GM18909 (cell line): ENCODE data around the gene MOSPD2.

Source experiments
- ATAC-seq: cut with Tn5 transposase; IDR thresholded peaks from one replicate; pipeline ENCODE4 v1.9.1; 2021; ENCODE audit warnings: mild to moderate bottlenecking; ENCODE audit not compliant: unreplicated experiment, poor library complexity

The MOSPD2 gene

DNA sequence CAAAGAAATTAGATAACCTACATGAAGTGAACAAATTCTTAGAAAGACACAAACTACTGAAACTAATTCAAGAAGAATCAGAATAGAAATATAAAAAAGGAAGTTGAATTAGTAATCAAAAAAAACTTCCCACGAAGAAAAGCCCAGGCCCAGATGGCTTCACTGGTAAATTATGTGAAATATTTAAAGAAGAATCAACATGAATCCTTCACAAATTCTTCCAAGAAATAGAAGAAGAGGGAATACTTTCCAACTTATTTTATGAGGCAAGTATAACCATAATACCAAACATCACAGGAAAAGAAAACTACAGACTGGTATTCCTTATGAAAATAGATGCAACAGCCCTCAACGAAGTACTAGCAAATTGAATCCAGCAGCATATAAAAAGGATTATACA is 30.7 kb downstream of the MOSPD2 start:
- no peak for ATAC-seq

DNA sequence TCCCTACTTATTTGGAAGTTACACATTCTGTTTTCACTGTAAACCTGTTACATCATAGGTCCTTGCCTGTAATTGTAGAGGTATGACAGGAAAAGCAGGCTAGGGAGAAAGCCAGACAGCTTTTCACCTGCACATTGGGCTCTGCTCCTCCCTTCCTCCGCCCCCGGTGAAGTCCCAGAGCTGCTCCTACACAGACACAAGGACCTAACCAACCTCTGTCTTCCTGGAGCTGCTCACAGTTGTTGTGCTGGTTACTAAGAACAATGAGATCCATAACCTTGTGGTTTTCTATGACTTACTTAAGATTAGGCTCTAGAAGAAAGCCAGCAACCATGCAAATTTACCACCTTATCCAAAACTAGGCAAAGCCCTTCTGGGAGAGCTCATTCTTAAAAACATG is 40.0 kb downstream of the MOSPD2 start:
- ATAC-seq, result no peak

DNA sequence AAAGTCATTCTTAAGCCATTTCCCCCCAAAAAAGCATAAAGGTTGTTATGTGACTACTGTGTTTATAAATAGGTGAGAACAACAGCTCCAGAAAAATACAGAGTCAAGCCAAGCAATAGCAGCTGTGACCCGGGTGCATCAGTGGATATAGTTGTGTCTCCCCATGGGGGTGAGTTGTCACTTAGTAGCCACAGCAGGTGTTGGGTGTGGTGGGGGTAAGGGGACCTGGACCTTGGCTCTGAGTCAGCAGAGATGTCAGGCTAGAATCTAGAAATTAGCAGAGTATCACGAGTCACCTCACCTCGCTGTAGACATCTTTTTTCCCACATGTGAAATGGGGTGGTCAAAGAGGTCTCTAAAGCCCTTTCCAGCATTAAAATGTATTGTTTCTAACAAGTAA is 42.4 kb downstream of the MOSPD2 start:
- no peak for ATAC-seq

DNA sequence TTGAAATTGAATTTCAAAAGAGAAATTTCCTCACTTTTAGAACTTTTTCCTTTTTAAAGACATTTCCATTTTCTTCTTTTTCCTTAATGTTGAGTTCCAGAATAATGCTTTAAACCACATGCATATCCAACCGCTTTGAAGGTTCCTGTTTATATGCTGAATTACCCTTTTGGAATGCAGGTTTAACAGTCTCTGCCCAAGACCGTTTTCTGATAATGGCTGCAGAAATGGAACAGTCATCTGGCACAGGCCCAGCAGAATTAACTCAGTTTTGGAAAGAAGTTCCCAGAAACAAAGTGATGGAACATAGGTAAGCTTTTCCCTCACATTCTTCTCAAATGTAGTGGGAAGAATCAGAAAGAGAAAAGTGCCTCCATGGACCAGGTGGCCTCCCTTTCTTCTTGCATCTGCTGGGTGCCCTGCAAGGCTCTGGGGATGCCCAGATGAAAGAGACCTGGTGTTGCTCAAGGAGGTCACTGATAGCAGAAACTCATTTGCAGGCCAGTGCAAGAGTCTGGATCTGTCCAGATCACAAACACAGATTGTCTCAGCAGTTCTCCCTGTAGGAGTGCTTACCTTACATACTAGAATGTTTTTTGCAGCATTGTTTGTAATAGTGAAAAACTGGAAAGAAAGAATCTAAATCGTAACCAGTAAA is 42.9 kb downstream of the MOSPD2 start:
- no peak for ATAC-seq

DNA sequence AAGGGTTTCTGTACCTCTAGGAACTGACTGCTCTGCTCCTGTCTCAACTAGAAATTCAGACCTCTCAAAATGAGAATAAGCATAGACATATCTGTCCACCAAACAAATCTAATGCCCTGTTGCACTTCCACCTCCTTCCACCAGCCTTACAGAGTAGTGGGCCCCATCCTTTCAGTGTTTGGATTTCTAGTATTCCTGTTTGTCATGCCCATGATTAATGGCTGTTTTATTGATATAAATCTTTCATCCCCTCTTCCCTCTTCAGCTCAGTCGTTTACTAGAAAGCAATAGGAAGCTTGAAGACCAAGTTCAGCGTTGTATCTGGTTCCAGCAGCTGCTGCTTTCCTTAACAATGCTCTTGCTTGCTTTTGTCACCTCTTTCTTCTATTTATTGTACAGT is 46.2 kb downstream of the MOSPD2 start:
- ATAC-seq, result no peak

DNA sequence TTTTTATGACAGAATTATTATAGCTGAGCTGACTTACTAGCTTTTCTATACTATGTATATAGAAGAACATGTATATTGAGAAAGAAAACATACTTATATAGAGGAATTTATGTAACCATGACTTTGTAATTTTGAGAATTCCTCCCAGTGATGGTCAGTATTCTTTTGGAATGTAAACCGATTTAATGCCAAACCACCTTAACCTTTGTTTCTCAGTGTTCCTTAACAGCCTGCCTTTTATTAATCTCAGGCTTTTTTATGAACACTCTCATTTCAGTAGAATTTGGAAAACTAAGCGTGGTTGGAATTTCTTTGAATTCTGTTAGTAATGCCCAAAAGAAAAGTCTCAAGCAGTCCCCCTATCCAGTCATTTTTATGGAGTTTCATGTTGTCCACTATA is 47.0 kb downstream of the MOSPD2 start:
- ATAC-seq, result no peak

DNA sequence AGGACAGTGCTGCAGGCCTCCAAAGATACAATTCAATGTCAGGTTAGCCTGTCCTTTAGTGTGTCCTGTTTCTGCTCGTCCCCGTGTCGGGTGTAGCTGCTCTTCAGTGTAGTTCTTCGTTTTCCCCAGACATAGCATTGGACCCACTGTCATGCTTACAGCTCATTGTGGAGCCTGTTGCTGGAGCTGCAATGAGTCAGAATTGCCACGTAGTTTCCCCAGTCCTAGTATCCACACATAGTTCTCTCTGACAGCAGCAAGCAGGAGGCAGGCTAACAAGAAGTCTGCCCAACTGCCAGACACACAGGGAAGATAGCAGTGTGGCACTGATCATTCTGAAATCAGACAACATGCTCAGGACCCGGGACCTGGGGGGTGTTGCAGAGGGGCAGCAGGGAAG is 49.2 kb downstream of the MOSPD2 start:
- no peak for ATAC-seq

DNA sequence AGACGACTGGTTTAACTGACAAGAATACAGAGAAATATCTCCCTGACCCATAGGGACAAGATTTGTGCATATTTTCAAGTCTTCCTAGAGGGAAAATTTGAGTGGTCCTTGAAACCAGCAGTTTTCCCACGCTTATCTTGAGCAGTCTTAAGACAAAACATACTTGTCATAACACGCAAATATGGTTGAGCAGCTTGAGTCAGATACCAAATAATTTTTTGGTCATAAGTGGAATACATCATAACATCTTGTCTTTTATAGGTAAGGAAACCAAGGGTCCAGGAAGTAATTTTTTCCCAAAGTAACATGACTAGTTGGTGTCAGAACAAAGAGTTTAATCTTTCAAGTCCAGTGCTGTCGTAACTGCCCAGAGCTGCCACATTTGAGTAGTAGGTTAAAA is 50.5 kb downstream of the MOSPD2 start:
- no peak for ATAC-seq

DNA sequence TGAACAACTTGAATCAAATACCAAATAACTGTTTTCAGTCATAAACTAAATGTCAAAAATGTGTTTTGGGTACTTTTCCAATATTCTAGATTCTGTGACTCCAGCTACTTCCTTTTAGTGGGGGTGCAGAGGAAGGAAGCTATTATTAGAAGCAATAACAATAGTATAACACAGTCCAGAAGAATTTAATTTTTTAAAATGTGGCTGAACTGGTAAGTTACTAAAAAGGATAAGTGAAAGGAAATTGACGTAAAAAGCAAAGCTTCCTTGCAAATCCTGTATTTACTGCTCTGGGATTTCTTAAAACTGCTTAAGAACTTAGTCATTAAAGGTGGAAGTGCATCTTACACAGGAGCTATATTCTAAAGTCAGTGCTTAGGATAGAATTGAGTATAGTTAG is 53.2 kb downstream of the MOSPD2 start:
- no peak for ATAC-seq

DNA sequence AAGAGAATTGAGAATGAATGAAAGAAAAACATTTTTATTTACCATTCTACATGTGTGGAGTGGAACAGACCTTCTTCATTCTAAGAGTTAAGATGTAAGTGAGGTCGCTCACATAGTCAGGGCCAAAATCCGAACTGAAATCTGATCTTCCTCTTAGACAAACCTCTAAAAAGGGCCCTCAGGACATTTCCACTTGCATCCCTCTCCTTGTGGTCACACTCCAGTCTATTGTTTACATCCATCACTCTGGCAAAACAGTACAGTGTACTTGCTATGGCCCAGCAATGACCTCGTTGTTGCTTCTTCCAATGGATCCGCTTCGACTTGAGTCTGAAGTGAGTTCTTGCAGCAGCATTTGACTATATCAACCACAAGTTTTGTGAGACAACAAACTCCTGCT is 54.2 kb downstream of the MOSPD2 start:
- ATAC-seq, result no peak

DNA sequence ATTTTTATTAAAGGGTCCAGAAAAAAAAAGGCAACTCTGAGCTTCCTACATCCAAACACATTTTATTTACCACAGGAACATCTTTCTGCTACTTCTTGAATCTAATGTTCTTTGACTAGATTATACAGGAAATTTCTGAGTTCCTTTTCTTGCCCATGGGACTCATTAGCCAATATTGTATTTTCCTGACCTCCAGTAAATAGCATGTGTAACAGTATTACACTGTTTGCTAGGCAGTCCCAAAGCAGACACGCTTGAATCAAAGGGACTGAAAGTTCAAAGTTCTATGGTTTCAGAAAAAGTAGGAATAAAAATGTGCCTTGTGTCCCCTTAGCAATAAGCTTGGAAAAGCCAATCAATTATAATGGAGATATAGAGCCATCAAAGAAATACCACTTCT is 57.4 kb downstream of the MOSPD2 start:
- ATAC-seq, result no peak

DNA sequence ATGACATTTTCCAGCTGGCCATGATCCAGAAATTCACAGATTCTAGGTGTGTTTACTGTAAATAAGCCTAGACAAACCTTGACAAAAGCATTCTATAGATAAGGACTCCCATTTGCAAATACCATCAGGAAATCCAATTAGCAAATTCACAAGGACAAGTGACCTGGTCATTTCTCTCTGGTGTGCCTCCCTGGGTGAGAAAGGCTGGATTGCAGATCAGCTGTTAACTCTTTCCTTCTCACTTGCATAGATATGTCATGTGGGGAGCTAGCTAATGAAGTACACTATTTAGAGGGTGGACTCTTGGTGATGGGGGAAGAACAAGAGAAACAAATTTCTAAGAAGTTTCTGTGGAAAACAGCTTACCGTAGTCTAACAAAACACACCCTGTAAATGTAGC is 58.9 kb downstream of the MOSPD2 start:
- ATAC-seq, result no peak

DNA sequence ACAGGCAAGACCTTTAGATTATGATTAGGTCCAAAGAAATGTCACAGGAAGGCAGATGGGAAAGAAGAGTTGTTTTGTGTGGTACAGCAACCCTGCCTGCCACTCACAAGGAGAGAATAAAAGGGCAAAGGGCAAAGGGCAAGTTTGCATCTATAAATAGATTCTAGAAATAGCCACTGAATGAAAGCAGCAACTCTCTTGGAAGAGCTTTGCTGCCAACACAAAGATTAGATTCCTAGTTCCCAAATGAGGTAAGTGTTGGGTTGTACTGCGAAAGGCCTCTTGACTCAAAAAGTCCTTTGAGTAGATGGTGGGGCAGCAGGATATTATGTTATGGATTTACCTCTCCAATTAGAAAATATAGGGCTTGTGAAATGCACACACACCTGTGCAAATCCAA is 61.2 kb downstream of the MOSPD2 start:
- no peak for ATAC-seq

DNA sequence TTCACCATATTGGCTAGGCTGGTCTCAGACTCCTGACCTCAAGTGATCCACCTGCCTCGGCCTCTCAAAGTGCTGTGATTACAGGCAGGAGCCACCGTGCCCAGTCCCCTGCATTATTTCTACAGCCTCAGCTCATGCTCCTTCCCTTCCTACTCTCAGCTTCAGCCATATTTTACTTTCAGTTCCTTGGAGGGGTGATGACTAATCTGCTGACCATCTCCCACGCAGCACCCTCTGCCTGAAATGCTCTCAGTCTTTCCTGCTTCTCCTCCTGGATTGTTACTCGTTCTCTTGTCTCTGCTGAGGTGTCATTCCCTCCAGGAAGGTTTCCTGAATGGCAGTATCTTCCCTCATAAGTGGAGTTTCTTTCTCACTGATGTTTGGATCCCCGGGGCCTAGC is 63.3 kb downstream of the MOSPD2 start:
- no peak for ATAC-seq

DNA sequence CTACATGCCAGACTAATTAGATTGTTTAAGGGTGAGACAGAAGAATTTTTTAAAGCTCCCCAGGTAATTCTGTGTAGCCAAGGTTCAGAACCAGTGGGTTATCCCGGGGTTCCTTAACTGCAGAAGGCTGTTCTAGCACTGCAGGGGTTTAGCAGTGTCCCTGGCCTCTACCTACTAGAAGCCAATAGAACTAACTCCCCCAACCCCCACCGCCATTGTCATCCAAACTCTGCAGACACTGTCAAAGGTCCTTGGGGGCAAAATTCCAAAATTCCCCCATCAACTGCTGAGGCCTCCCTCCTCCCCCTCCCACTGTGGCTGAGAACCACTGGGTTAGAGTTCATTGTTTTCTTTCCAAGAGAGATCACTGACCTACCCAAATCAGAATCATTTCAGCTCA is 66.4 kb downstream of the MOSPD2 start:
- no peak for ATAC-seq

DNA sequence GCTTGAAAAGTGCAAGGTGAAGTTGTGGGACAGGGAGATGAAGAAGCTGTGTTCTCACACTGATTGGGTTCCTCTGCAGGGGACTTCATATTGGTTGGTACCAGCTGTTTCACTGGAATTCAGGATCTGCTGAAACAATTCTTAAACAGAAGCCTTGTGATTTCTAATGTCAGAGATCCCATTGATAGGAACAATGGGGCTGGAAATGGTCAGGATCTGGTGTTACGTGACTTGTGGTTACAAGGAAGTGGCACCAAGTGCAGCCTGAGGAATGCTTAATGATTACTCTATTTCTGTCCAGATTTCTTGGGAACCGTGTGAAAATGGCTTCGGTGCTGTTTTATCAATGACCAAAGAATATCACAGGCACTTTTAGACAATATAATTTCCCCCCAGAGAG is 68.1 kb downstream of the MOSPD2 start:
- ATAC-seq, result no peak

DNA sequence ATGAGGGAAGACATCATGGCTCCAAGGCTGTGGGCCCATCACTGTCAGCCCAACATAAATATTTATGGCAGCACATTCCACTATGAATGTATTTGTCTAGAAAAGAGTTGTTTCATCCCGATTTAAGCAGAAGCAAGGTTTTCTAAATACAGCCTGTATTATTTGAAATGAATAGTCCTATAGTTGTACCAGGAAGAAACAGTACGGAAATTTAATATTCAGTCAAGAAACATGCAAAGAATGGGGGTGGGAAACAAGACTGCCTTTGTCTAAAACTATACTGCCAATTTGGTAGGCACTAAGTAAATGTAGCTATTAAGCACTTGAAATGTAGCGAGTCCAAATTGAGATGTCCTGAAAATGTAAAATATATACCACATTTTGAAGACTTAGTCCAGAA is 69.1 kb downstream of the MOSPD2 start:
- ATAC-seq, result no peak

DNA sequence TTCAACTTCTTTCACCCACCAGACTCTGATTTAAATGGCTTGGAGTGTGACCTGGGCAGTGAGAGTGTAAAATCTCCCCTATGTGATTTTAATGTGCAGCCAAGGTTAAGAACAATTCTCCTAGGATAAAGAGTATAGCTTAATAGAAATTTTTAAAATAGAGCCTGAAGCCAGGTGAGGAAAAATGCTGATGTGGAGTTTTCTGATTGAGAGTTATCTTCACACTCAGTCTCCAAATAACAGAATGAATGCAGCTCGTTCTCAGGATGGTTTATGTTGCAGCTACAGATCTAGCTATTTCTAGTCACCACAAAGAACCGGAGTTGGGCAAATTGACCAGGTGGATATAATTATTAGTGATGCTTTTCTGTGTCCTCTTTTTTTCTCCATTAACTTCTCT is 70.7 kb downstream of the MOSPD2 start:
- no peak for ATAC-seq

DNA sequence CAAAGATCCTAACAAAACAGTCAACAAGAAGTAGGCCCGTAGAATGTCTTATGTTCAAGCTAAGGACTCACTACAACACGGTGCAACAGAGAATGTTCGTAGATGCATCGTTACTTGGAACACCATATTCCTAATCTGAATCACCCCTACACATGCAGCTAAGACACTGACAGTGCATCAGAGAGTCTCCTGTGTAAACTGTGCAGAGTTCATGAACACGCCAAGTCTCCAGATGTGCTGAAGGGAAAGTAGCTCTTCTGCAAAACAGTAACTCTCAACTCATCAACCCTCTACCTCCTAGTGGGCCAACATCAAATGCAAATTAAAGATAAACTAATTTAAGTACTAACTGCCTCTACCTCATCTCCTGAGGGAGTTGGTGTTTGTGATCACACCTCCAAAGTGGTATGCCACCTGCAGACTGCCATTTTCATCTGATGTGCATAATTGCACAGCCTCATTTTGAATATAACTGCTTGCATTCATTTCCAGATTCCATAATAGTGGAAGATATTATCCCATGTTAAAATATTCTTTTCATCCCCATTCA is 73.5 kb downstream of the MOSPD2 start:
- no peak for ATAC-seq

DNA sequence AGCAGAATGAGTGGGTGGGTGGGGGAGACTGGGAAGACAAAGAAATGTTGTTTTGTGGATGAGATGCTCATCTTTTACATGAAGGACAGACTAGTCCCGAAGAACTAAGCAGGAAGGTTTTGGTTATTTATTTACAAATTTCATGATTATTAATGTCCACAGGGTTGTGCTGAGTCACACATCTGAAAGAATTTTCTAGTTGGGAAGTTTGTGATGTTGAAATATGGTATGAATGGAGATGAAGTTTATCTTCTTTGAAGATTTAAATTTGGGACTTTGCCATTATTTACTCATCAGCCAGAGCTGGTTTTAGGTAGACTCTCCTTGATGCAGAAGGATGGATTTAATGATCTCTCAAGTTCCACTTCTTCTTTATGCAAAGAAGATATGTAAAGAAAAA is 75.5 kb downstream of the MOSPD2 start:
- no peak for ATAC-seq

DNA sequence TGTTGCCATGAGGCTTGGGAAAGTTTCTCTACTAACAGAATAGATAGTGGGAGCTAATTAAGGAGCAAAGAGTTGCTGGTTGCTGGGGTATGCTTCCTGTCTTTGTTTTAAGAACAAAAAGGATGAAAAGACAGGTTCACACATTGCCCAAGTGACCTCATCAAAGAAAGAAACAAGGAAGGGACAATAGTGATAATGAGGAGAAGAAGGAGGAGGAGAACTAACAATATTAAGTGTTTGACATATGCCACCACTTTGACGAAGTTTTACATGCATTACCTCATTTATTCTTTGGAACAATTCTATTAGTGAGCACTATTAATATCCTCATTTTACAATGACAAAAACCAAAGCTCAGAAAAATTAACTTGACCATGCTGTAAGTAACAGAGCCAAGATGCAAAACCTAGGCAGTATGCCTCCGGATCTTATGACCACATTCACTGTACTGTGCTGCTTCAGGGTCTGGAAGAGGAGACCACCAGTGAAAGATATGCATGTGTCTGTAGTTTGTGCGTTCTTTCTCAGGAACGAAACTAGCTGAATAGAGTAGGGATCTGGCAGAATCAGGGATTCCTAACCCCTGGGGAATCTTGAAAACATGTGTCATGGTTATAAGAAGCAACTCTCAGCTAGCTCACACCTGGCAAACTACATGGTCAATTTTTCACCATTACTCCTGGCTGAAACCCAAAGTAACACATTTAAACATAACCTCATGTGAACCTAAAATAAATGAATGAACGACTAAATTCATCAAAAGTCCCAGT is 83.8 kb downstream of the MOSPD2 start:
- no peak for ATAC-seq
